Measurements from ENCODE around the gene CELF5.
"Not testable (repeated sequence)": the region's sequence is repeated elsewhere in the genome, so short reads cannot be mapped to it uniquely, and the experiment has no call there.

Gene CELF5

GRCh38 chr19:3190921-3191805, 33.3 kb upstream of the CELF5 start:
- DNase-seq: no peak

DNA sequence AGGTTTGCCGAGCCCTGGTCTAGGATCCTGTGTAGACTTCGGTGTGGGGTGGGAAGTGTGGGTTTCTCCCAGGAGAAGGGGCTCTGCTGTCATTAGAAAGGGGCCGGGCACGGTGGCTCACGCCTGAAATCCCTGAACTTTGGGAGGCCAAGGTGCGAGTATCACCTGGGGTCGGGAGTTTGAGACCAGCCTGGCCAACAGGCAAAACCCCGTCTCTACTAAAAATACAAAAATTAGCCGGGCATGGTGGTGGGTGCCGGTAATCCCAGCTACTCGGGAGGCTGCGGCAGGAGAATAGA, 32.7 kb upstream of the CELF5 start:
- not testable (repeated sequence) for DNase-seq

- DNase-seq: no peak
These were observed 32.2 kb upstream of the CELF5 start for GRCh38 chr19:3192228-3192635.

GRCh38 chr19:3192684-3193083, 31.8 kb upstream of the CELF5 start:
- no peak for DNase-seq

GRCh38 chr19:3193256-3194105, 31.0 kb upstream of the CELF5 start:
- no peak for DNase-seq

DNA sequence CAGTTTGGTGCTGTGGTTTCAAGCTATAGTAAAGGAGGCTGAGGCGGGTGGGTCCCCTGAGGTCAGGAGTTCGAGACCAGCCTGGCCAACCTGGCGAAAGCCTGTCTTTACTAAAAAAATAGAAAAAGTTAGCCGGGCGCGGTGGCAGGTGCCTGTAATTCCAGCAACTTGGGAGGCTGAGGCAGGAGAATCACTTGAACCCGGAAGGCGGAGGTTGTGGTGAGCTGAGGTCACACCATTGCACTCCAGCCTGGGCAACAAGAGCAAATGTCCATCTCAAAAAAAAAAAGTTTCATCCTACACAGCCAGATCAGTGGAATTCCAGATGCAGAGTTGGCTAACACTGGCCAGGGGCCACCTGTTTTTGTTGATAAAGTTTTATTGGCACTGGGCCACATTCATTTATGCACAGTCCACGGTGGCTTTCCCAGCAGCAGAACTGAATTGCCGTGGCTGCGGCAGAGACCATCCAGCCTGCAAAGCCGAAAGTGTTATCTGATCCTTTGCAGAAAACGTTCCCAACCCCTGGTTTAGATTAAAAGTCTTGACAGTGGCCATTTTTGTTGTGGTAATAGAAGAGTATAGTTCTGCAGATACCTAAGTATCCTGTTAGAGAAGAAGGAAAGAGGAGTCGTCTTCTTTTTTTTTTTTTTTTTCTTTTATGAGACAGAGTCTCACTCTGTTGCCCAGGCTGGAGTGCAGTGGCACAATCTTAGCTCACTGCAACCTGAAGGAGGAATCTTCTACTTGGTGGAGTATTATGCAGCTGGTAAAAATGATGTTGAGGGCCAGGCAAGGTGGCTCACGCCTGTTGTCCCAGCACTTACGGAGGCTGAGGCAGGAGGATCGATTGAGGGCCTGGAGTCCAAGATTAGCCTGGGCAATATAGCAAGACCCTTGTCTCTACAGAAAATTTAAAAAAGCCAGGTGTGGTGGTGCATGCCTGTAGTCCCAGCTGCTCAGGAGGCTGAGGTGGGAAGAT, 30.1 kb upstream of the CELF5 start:
- no peak for DNase-seq

- peak; percentile 91 for DNase-seq
These were observed 28.2 kb upstream of the CELF5 start for GRCh38 chr19:3196064-3196932.

DNA sequence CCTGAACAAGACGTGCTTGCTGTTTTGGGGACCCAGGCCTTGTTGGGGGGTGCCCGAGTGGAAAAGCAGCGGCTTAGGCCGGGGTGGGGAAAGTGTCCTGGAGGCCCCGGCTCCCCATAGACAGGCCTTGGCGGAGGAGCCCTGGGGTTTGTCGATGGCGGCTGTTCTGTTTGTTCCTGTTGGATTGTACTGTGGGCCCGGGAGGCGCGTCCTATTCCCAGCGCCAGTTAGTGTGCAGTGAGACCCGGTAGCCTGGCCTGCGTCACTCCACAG, 27.6 kb upstream of the CELF5 start:
- DNase-seq: no peak

- no peak for DNase-seq
These were observed 25.4 kb upstream of the CELF5 start for GRCh38 chr19:3198901-3199700.

DNA sequence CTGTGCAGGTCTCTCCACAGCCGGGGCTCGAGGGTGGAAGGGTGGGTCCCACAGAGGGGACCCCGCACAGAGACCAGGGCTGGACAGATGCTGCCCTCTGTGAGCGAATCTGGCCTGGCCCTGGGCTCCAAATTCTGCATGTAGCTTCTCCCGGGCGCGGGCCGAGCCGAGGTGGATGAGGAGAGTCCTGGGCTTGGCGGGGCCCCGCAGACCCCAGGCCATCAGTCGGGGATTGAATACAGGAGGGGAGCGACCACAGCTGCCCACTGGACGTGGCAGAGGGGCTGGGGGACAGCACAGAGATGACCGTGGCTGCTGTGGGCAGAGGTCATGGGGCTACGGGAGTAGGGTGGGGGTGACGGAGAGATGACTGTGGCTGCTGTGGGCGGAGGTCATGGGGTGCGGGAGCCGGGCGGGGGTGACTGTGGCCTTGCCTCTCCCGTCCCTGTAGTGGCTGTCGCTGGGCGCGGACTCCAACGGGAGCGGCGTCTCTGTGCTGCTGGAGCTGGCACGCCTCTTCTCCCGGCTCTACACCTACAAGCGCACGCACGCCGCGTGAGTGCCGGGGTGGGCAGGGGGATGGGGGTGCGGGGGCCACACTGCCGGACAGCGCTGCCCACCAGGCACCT, 23.3 kb upstream of the CELF5 start:
- DNase-seq: no peak

- DNase-seq: no peak
These were observed 22.6 kb upstream of the CELF5 start for GRCh38 chr19:3201911-3202310.

GRCh38 chr19:3202346-3202745, 22.1 kb upstream of the CELF5 start:
- no peak for DNase-seq

GRCh38 chr19:3202895-3203294, 21.6 kb upstream of the CELF5 start:
- DNase-seq: not testable (repeated sequence)

DNA sequence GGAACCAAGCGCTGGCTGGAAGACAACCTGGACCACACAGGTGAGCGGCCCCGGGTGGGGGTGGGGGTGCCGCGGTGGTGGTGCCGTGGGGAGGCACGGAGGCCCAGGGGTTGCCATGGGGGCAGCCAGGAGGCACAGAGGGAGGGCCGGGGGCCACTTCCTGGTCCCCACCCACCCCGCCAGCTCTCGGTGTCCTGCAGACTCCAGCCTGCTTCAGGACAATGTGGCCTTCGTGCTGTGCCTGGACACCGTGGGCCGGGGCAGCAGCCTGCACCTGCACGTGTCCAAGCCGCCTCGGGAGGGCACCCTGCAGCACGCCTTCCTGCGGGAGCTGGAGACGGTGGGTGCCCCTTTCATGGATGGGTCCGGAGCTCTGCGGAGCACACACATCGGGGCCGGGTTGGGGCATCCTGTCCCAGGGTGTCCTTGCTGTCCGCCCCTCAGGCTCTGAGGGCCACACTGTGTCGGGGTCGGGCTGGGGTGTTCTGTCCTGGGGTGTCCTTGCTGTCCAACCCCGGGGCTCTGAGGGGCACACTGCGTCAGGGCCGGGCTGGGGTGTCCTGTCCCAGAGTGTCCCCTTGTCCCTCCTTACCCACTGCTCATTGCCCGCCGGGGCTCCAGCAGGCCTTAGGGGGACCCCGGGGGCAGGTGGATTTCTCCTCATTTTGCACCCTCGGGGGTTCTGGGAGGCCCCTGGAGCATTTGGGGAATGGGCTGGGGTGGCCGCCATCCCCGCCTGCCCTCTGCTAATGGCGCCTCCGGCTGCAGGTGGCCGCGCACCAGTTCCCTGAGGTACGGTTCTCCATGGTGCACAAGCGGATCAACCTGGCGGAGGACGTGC, 20.4 kb upstream of the CELF5 start:
- no peak for DNase-seq

DNA sequence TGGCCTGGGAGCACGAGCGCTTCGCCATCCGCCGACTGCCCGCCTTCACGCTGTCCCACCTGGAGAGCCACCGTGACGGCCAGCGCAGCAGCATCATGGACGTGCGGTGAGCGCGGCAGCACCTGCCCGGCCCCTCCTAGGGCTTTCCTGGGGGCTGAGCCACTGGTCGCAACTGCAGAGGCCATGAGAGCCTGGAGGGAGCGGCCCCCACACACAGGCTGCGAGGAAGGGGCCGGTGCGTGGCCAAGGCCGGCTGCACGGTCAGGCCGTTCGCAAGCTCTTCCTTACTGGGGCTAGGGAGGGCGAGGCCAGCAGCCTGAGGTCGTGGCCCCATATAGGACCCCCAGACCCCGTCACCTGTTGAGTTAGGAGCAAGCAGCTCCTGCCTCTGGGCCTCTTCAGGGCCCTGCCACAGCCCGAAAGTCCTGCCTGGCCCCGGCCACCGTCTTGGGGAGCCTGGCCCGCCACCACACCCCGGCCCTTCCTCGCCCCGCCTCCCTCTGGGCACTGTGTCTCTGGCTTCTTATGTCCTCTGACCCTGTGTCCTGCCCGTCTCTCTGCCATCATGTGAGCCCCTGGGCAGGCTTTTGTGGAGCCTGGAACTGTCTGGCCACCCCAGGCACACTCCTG, 19.7 kb upstream of the CELF5 start:
- no peak for DNase-seq

DNA sequence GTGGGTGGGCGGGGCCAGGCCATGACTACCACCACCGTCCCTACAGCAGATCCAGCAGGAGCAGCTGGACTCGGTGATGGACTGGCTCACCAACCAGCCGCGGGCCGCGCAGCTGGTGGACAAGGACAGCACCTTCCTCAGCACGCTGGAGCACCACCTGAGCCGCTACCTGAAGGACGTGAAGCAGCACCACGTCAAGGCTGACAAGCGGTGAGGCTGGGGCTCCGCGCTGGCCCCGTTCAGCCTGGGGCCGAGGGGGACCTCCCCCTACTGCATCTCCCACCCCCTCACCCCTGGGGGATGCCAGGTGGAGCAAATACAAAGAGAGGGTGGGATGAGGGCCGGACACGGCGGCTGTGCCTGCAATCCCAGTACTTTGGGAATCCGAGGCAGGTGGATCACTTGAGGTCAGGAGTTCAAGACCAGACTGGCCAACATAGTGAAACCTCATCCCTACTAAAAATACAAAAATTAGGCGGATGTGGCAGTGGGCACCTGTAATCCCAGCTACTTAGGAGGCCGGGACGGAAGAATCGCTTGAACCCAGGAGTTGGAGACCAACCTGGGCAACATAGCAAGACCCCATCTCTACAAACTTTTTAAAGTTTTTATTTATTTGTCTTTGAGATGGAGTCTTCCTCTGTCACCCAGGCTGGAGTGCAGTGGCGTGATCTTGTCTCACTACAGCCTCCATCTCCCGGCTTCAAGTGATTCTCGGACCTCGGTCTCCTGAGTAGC, 18.1 kb upstream of the CELF5 start:
- no peak for DNase-seq

GRCh38 chr19:3207461-3208242, 16.8 kb upstream of the CELF5 start:
- DNase-seq: no peak
